GM20000 (cell line): ENCODE results near the gene TACR1.
A peak's percentile ranks its signal among the peaks of the same experiment; 100 is the strongest.
"Not testable (repeated sequence)": the region's sequence is repeated elsewhere in the genome, so short reads cannot be mapped to it uniquely, and the experiment has no call there.

ENCODE experiments used
- DNase-seq: peaks from one replicate; pipeline ENCODE4 v3.0.0; 2012; ENCODE audit warnings: low spot score
- TF ChIP-seq, protein P1 (sequence below): IDR thresholded peaks from 2 replicates; pipeline ENCODE4 v1.5.1; 2012; ENCODE audit warnings: mild to moderate bottlenecking, control low read depth; ENCODE audit errors: extremely low read depth, missing control alignments

The TACR1 gene

DNA sequence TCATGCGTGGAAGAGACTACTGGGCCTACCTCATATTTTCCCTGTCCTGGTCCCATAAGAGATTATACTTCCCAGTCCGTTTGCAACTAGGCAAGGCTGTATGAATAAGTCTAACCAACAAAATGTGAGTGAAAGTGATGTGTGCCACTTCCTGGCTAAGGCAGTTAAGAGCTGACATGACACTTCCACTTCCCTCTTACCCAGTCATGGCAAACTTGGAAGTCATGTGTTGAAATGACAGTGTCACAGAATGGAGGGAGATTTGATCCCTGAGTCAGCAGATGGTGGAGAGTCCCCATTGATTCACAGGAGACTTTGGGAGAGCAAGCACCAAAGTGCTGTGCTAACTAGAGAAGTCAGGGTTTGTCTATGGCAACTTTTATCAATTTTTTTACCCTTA lies 36.4 kb downstream of the TACR1 start:
- no peak for DNase-seq
- TF ChIP-seq, protein P1, sequence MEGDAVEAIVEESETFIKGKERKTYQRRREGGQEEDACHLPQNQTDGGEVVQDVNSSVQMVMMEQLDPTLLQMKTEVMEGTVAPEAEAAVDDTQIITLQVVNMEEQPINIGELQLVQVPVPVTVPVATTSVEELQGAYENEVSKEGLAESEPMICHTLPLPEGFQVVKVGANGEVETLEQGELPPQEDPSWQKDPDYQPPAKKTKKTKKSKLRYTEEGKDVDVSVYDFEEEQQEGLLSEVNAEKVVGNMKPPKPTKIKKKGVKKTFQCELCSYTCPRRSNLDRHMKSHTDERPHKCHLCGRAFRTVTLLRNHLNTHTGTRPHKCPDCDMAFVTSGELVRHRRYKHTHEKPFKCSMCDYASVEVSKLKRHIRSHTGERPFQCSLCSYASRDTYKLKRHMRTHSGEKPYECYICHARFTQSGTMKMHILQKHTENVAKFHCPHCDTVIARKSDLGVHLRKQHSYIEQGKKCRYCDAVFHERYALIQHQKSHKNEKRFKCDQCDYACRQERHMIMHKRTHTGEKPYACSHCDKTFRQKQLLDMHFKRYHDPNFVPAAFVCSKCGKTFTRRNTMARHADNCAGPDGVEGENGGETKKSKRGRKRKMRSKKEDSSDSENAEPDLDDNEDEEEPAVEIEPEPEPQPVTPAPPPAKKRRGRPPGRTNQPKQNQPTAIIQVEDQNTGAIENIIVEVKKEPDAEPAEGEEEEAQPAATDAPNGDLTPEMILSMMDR: no peak

DNA sequence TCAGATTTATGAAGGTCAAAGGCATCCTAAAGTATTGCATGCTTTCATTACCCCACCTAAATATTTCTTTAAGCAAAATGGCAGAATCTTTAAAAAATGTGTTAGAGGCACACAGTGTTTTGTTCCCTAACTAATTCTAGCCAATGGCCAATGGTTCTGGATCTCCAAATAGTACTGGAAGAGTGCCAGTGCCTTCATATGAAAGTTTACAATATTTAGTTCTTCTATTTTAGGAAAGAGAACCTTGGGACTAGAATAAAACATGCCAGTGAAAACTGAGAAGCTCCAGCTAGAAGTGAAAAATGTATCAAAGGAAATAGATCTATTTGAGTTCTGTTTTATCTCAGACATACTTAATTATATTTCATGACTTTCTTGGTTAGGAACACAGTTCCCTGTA lies 37.1 kb downstream of the TACR1 start:
- DNase-seq: no peak
- TF ChIP-seq, protein P1: no peak

DNA sequence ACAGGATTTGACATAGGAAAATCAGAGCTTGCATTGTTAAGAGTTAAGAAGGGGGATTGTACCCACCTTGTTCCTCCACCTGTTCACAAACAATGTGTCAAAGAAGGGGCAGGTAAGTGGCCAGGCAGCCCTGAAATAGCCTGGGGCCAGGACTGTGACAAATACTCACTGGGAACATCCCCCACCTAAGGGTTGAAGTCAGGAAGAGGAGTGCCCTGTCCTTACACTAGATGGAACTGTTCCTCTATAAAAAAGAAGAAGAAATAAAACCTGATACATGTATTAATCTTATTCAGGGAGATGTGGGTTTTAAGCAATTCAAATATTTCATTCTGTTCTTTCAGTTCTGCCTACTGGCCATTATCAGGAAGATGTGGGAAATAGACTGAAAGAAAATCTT lies 41.9 kb downstream of the TACR1 start:
- DNase-seq: peak; percentile 51
- TF ChIP-seq, protein P1: no peak

DNA sequence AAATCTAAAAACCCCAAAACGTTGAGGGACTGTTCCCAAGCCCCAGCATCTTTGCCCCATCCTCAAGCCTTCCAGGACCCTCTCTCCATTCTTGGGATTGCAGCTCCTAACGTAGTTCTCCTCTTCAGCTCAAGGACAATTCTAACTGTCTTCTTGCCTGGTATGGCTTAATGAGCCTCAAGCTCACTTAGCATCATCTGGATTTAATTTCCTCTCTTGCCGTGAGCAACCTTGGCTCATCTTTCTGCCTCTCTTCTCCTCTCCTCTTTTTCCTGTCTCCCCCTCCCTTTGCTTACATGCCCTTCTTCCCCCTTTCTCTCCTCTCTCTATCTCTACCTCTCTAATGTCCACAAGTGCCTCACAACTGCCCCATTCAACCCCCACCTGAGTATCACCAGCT lies 44.2 kb downstream of the TACR1 start:
- TF ChIP-seq, protein P1: no peak
- no peak for DNase-seq

DNA sequence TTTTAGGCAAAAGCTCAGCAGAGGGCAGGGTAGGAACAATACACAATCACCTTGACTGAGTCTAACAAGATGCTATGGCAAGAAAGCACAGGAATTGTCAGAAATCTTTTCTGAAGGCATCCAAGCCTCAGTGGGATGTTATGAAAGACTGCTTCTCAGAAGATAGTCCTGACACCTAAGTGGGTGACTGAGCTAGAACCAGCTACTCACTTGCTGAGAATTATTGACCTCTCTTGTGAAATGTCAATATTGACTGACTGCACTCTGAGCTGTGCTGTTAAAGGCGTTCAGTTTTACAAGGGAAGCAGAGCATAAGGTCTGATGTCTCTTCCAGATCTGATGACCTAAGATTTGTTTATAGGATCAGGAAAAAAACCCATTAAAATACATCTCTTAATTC lies 46.1 kb downstream of the TACR1 start:
- TF ChIP-seq, protein P1: no peak

DNA sequence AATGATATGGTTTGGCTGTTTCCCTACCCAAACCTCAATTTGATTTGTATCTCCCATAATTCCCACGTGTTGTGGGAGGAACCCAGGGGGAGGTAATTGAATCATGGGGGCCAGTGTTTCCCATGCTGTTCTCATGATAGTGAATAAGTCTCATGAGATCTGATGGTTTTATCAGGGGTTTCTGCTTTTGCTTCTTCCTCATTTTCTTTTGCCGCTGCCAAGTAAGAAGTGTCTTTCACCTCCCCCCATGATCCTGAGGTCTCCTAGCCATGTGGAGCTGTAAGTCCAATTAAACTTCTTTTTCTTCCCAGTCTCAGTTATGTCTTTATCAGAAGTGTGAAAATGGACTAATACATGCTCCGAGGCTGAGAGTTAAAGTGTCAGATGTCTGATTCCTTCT lies 47.1 kb downstream of the TACR1 start:
- not testable (repeated sequence) for DNase-seq

More for the DNA sequence above, 46.1 kb downstream of the TACR1 start:
- DNase-seq: no peak

DNA sequence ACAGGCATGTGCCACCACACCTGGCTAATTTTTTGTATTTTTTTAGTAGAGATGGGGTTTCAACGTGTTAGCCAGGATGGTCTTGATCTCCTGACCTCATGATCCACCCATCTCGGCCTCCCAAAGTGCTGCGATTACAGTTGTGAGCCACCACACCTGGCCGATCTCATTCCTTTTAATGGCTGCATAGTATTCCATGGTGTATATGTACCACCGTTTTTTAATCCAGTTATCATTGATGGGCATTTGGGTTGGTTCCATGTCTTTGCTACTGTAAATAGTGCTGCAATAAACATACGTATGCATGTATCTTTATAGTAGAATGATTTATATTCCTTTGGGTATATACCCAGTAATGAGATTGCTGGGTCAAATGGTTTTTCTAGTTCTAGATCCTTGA lies 51.4 kb downstream of the TACR1 start:
- not testable (repeated sequence) for DNase-seq

DNA sequence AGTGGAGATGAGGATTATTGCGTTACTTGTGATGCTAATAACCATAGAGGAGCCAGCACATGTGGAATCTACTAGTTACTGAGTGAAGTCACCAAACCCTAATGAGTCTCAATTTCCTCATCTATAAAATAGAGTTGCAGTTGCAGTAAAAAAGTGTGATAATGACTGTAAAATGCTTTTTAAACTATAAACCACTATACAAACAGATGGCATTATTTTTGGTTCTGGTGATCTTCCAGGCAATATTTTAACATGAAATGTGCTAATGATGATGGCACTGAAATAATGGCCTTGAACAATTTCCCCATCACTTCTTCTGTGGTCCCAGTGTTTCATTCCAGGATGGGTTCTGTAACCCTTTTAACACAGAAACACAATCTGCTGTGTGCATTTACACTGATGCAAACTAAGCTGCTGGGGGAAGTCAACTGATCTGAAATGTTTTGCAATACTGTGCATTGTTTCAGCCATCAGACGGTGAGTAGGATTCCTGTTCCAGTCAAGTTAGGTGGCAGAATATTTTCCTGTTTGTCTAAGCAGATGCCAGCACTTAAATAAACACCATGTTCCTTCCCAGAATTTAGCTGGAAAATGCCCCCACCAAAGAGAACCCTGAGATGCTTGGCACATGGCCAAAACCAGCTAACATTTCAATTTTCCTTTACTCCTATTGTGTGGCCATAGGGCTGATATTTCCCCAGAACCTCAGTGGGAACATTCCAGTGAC lies 52.6 kb downstream of the TACR1 start:
- no peak for DNase-seq
- TF ChIP-seq, protein P1: no peak

DNA sequence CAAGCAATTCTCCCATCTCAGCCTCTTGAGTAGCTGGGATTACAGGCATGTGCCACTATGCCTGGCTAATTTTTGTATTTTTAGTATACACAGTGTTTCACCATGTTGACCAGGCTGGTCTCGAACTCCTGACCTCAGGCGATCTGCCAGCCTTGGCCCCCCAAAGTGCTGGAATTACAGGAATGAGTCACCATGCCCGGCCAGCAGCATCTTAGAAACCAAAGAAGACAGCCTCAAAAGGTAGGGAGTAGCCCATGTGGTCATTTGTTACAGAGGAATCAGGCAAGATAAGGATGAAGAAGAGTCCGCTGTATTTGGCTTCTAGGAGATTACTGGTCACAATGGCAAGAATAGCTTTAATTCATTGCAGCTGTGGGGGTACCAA lies 53.1 kb downstream of the TACR1 start:
- DNase-seq: not testable (repeated sequence)
